ENCODE results near the gene DIRAS1.
"Not testable (repeated sequence)": the region's sequence is repeated elsewhere in the genome, so short reads cannot be mapped to it uniquely, and the experiment has no call there.

The DIRAS1 gene

DNA sequence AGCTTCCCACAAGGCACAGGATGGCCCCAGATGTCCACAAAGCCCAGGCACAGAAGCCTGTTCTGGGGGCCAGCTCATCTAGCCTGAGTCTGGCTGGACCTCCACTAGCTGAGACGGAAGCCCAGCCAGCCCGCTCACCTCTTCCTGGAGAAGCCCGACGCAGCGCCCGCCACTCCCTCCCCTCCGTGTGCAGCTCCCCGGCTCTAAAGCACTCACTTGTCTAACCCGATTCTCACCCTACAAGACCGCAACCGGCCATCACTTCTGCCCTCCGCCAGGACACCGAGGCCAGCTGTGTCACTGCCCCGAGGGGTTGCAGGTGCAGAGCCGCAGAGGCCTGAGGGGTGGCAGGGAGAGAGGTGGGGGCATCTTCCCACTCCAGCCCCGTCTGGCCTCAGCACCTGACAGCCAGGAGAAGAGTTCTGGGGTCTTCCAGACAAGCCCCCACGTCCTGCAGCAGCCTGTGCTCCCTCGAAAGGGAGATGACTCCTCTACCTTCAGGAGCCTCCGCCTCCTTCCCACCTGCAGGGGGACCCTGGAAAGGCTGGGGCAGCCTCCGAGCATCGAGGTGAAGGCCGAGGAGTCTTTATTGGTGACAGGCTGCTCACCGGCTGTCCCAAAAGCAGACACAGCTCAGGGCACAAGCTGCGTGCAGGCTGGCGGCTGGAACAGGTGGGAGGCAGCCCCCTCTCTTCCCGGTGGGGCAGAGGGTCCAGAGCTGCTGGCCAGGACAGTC is 5.9 kb upstream of the DIRAS1 start:
- DNase-seq (ENCODE audit: low spot score): no peak

DNA sequence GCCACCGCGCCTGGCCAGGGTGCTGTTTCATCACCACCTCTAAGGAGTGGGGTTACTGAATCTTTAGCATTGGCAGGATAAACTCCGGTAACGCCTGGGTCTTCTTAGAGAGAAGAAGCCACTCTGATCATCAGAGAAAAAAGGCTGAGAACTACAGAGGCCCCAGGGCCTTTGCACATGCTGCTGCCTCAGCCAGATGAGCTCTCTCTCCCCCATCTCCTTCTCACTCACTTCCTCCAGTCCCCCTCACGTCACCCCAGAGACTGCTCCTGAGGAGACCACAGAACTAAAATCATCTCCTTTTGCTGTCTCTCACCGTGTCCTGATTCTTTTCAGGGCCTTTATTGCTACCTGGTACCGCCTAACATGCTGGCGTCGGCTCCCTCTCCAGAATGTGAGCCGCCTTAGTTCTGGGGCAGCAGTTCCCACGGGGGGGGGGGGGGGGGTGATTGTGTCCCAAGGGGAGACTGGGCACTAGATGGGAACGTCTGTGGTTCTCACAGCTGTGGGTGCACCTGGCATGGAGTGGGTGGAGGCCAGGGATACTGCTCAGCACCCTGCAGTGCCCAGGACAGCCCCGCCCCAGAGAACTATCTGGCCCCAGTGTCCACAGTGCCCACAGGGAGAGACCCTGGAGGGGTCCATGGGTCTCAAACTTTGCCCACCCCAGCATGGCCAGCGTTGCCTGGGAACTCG is 5.1 kb upstream of the DIRAS1 start:
- DNase-seq (ENCODE audit: low spot score): no peak

- no peak for DNase-seq (ENCODE audit: low spot score)
Observed at GRCh38 chr19:2724148-2724557, 3.0 kb upstream of the DIRAS1 start.

DNA sequence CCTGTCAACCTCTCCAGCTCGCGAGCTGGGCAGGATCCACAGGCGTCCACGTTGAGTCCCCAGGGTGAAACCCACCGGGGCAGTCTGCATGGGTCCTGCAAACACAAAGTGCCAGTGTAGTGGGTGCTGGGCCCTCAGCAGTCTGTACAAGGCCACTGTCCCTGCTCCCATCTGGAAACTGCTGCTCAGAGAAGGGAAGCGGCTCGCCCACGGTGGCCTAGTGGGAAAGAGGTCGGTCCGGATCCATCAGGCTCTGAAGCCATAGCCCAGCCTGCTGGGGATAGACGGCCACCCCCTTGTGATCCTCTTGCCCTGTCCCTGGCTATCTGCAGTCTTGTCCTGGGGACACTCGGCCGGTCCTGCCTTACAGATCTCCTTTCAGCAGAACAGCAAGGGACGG is 2.6 kb upstream of the DIRAS1 start:
- no peak for DNase-seq (ENCODE audit: low spot score)

GRCh38 chr19:2723345-2723715 is 2.2 kb upstream of the DIRAS1 start:
- no peak for DNase-seq (ENCODE audit: low spot score)

DNA sequence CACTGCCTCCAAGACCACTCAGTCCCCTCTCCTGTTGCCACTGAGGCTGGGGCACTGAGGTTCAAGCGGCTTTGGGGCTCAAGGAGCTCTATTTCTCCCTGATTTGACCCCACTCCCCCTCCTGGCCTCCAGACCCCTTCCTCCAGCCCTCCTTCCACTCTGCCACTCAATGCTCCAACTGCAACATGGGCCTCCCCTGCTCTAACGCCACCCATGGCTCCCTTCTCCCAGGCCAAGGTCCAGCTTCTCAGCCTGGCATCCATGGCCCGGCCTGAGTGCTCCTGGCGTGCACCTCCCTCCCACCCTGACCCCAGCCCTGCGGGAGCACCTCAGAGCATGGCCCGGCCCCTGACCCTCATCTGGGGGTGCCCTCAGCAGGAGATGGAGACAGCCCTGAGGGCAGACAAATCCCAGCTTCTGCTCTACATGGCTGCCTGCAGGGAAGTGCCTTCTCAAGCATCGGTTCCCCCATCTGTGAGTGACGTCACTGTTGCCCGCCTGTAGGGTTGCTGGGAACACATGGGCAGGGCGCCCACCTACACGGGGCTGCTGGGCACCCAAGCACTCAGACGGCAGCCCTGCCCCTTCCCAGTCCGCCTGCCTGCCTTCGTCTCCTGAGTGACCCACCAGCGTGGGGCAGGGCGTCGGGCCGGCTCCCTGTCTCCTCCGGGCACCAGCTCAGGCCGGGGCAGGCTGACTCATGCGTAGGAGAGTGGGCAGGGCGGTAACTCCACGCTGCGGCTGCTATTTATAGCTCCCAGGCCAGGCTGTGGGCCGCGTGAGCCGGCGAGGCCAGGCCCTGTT is 1.6 kb upstream of the DIRAS1 start:
- DNase-seq (ENCODE audit: low spot score): no peak

DNA sequence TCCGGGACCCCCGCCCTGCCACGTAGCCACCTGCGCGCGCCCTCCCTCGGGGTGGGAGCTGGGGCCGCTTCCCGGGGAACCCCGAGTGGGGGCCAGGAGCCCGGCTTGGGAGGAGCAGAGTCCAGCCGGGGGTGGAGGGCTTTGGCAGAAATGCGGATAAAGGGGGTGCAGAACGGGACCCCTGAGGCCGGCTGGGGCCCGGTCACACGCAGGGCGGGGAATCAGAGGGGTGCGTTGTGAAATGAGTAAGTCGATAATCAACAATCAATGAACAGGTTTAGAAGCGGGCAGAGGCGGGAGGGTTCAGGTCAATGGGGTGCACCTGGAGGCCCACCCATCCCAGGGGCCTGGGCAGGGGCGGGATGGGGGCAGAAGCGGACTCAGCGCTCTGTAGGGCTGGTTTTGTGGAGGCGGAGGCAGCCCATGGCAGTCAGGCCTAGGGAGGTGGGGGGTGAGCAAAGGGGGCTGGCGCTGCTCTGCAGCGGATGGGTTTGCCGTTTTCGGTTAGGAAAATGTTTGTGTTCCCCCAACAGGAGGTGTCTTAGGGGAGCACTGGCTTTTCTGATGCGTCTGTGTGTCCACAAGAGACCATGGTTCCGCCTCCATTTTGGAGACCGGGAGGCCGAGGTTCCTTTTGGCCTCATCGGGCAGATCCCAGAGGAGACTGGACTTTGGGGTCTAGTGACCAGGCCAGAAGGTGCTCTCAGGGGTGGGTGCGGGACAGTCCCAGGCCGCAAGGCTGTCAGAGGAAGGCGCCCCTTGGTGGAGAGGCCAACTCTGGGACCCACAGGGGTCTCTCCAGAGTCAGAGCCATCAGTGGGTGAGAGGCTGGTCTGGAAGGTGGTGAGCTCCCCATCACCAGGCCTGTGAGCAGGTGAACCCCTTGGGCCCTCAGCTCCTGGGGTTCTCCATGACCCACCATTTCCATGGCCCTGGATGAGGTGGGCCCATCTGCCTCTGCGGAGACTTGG is 683 bp upstream of the DIRAS1 start:
- no peak for DNase-seq (ENCODE audit: low spot score)

DNA sequence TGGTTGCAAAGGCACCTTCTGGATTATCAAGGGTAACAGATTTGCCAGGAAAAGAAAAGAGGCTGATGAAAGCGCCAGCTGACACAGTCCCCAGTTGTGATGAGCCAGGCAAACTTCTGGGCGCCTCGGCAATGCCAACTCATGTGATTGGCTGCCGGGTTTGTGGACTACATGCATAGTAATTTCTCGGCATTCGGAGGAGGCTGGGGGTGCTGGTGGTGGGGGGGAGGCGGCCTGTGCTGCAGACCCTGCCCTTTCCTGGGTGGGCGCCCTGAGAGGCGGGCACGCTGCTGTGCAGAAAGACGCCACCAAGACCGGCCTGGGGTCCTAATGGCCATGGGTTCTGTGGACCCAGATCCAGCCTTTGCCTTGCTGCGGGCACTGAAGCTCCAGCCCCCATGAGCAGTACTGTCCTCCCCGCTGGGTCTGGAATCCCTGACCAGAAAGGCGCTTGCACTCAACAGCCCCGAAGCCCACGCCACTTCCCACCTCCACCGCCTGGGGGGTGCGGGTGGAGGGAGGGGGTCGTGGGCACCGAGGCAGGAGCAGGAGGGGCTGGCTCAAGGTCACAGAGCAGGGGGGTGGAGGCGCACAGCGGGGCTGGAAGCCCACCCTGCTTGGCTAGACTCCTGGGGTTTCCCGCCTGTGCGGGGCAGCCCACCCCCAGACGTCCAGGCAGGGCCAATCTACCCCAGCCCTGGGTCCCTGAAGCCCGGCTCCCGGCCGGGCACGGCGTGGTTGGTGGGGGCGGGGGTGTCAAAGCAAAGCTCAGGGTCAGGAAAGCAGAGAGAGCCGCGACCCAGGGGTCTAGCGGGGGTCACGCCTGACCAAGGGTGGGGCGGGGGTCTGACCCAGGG is 1.0 kb downstream of the DIRAS1 start:
- no peak for DNase-seq (ENCODE audit: low spot score)

GRCh38 chr19:2719232-2719735 is 1.9 kb downstream of the DIRAS1 start:
- no peak for DNase-seq (ENCODE audit: low spot score)

GRCh38 chr19:2717638-2718541 is 3.3 kb downstream of the DIRAS1 start:
- DNase-seq (ENCODE audit: low spot score): no peak

GRCh38 chr19:2716722-2717637 is 4.2 kb downstream of the DIRAS1 start:
- no peak for DNase-seq (ENCODE audit: low spot score)

- DNase-seq (ENCODE audit: low spot score): no peak
Observed at GRCh38 chr19:2716275-2716650, 4.9 kb downstream of the DIRAS1 start.

DNA sequence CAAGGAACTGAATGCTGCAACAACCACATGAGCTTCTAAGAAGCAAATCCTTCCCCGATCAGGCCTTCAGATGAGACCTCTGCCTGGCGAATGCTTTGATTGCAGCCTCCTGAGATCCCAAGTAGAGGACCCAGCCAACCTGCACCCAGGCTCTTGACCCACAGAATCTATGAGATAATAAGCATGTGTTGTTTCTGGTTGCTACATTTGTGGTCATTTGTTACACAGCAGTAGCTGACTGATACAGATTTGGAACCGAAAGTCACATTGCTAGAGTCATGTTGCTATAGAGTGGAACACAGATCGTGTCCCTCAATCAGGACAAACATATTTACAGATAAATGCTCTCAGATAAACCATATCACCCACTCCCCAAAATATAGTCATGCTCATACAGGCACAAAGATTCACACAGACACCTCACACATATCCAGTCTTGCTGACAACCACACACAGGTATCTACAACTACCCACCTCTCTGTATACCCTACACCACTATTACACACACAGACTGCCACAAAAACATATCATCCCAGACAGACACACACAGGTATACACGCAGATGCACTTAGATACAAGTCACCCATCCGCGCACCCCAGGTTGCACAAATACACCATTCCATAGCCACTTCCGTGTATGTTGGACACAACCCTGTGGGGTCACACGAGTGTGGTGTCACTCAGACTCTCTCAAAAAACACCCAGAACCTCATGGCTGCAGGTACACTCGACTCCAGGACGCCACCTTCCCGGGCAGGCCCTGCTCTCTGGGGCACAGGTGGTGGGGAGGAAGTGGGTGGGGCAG is 5.5 kb downstream of the DIRAS1 start:
- DNase-seq (ENCODE audit: low spot score): no peak

DNA sequence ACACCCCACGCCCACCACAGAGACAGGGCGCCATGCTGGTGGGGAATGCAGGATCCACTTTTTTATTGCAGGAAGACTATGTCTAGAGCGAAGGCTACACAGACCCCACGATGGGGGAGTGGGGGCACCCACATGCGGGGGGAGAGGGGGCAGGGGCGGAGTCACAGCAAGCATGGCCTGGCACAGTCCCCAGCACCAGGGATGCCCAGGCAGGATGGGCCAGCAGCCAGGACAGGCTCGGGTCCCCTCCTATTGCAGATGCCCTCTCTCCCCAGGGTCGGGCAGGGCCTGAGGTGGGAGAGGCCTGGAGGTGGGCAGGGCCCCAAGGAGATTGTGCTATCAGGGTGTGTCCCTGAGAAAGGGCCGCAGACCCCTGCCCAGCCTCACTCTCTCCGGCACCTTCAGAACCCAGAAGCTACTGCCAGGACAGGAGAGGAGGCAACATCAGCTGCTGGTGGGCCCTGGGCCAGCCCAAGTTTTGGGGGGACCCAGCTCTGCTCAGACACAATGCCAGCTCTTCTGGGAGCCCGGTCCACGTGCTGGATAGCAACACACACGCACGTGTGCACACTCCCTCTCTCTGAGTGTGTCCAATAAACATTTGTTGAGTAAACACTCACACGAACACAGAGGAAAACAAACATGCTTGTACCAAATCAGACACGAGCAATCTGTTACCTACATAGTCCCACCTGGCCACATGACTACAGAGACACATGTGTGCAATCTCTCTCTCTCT is 6.5 kb downstream of the DIRAS1 start:
- no peak for DNase-seq (ENCODE audit: low spot score)

- not testable (repeated sequence) for DNase-seq (ENCODE audit: low spot score)
Observed at GRCh38 chr19:2714102-2714501, 7.1 kb downstream of the DIRAS1 start.

- DNase-seq (ENCODE audit: low spot score): not testable (repeated sequence)
Observed at GRCh38 chr19:2713170-2713569, 8.0 kb downstream of the DIRAS1 start.

- DNase-seq (ENCODE audit: low spot score): no peak
Observed at GRCh38 chr19:2711875-2712205, 9.3 kb downstream of the DIRAS1 start.

All from CD4-positive, alpha-beta T cell treated with Interleukin-6 at 100 ng/mL for 8 hours (primary cell).